Thyroid gland (tissue), 4 donors: ENCODE measurements around the gene DHRS12. TPM values are rescaled to one million over a fixed set of nuclear protein-coding genes. Genes with fewer than 3 reads are reported as not detected.

Experiments used
- DNase-seq, 2 donors: peaks; one replicate each; pipeline ENCODE4 v3.0.0-alpha.2; 2019
- H3K27ac ChIP-seq, 3 donors: fragments of 200-600 bp; sonication (generic); 1 replicate in 2 of 3; 2 replicates in 1 of 3; pipeline ENCODE4 v1.5.1; 2016 to 2019; ENCODE audit warnings: mild to moderate bottlenecking in 1 of 3, moderate library complexity in 1 of 3
- H3K27me3 ChIP-seq: fragments of 200-600 bp; sonication (generic); one replicate; pipeline ENCODE4 v1.5.1; 2019
- H3K36me3 ChIP-seq, 2 donors: fragments of 200-600 bp; sonication (generic); one replicate each; pipeline ENCODE4 v1.5.1; 2016 to 2019
- H3K4me1 ChIP-seq, 2 donors: fragments of 200-600 bp; sonication (generic); one replicate each; pipeline ENCODE4 v1.5.1; 2017 to 2019
- H3K4me3 ChIP-seq, 3 donors: fragments of 200-600 bp; sonication (generic); replicated peaks in 1 of 3; 1 replicate in 2 of 3; 2 replicates in 1 of 3; pipeline ENCODE4 v1.5.1; 2016; ENCODE audit warnings: mild to moderate bottlenecking in 1 of 3
- H3K9me3 ChIP-seq: fragments of 200-600 bp; sonication (generic); one replicate; pipeline ENCODE4 v1.5.1; 2017
- CTCF ChIP-seq, 6 experiments: fragments of 200-600 bp in 3 of 6; fragments of 450-650 bp in 3 of 6; sonication (generic) in 3 of 6; IDR thresholded peaks; one replicate each; pipeline ENCODE4 v1.5.1; 2016 to 2019; ENCODE audit warnings: antibody characterized with exemption in 6 of 6, mild to moderate bottlenecking in 2 of 6, inconsistent platforms in 1 of 6, moderate library complexity in 1 of 6
- POLR2A ChIP-seq, 2 donors: fragments of 450-650 bp; IDR thresholded peaks; one replicate each; pipeline ENCODE4 v1.6.1; 2017; ENCODE audit warnings: antibody characterized with exemption in 2 of 2, mild to moderate bottlenecking in 2 of 2, moderate library complexity in 1 of 2
- WGBS, 2 donors: methylation state at CpG; one replicate each; pipeline ENCODE4 v1.1.5; 2017; 5-methylcytosine and 5-hydroxymethylcytosine counted together
- intact Hi-C: fragments of 100-400 bp; cut with DNase I; formaldehyde crosslinking; loops from one replicate; pipeline ENCODE4 v1.15.1; 2023
- total RNA-seq, 4 donors: library from RNA; depleted of rRNA; stranded (reverse); fragments of >200 nt; gene quantifications; one replicate each; pipeline ENCODE4 v1.2.3, GENCODE V29; 2016

The DHRS12 gene
- total RNA-seq, 4 donors from 2014 or later, result 23.1 to 34.2 (median 27.4) TPM

- Histone ChIP-seq H3K9me3 (no peaks in the 10 kb centered on the region), H3K27me3 (no peaks in the 10 kb centered on the region), H3K4me3 (no peak overlapping the region), H3K4me1 (peaks cover 60 to 69% of the 10 kb centered on the region in 2 donors), H3K27ac (peak overlapping the region; percentile 96 to 100 (median 97)), H3K36me3 (no peaks in the 10 kb centered on the region)
- peak; percentile 93 for DNase-seq
- intact Hi-C loops, result no loop called here
- TF ChIP-seq POLR2A (IDR thresholded peaks at IDR 0.05) (peak in 1 of 2 donors; percentile 67), CTCF (IDR thresholded peaks at IDR 0.05) (peak in 2 of 6 experiments; percentile 4 to 6)
- WGBS, 2 donors, result 20 to 29% methylated on average over 12 of the region's 12 CpGs
These were observed 39.5 kb downstream of the DHRS12 start for GRCh38 chr13:51764184-51765141.

- Histone ChIP-seq H3K9me3 (no peaks in the 10 kb centered on the region), H3K27ac (peak overlapping the region; percentile 96 to 100 (median 97)), H3K36me3 (peaks cover 0 to 3% of the 10 kb centered on the region in 2 donors), H3K4me1 (peaks cover 52 to 59% of the 10 kb centered on the region in 2 donors), H3K27me3 (no peaks in the 10 kb centered on the region), H3K4me3 (no peak overlapping the region)
- intact Hi-C loops, result no loop called here
- WGBS, 2 donors, result 85 to 91% methylated on average over 2 of the region's 2 CpGs
- no peak for TF ChIP-seq CTCF (IDR thresholded peaks at IDR 0.05)
- TF ChIP-seq POLR2A (IDR thresholded peaks at IDR 0.05), result no peak
- DNase-seq, result peak in 1 of 2 donors; percentile 50
These were observed 40.5 kb downstream of the DHRS12 start for GRCh38 chr13:51763486-51763885.

- H3K36me3 ChIP-seq, result peaks cover 0 to 3% of the 10 kb centered on the region in 2 donors
- H3K4me3 ChIP-seq, result no peak overlapping the region
- peak overlapping the region; percentile 96 to 100 (median 97) for H3K27ac ChIP-seq
- H3K9me3 ChIP-seq, result no peaks in the 10 kb centered on the region
- peaks cover 52 to 55% of the 10 kb centered on the region in 2 donors for H3K4me1 ChIP-seq
- TF ChIP-seq CTCF (IDR thresholded peaks at IDR 0.05) (peak in 2 of 6 experiments; percentile 14 to 17), POLR2A (IDR thresholded peaks at IDR 0.05) (peak in 1 of 2 donors; percentile 85)
- DNase-seq, result peak; percentile 96
- intact Hi-C loops, result no loop called here
- WGBS, 2 donors, result 48 to 51% methylated on average over 15 to 16 of the region's 16 CpGs
- no peaks in the 10 kb centered on the region for H3K27me3 ChIP-seq
These were observed 42.2 kb downstream of the DHRS12 start for GRCh38 chr13:51761643-51762350.

- WGBS, 2 donors, result 35 to 38% methylated on average over 12 of the region's 12 CpGs
- no peaks in the 10 kb centered on the region for H3K9me3 ChIP-seq
- peak overlapping the region; percentile 96 to 100 (median 97) for H3K27ac ChIP-seq
- no peaks in the 10 kb centered on the region for H3K27me3 ChIP-seq
- DNase-seq, result peak; percentile 85 to 86
- TF ChIP-seq CTCF (IDR thresholded peaks at IDR 0.05) (no peak), POLR2A (IDR thresholded peaks at IDR 0.05) (peak in 1 of 2 donors; percentile 87)
- intact Hi-C loops, result no loop called here
- peaks cover 0 to 7% of the 10 kb centered on the region in 2 donors for H3K36me3 ChIP-seq
- no peak overlapping the region for H3K4me3 ChIP-seq
- H3K4me1 ChIP-seq, result peaks cover 50 to 52% of the 10 kb centered on the region in 2 donors
These were observed 43.4 kb downstream of the DHRS12 start for GRCh38 chr13:51760592-51760991.
